Pancreas (tissue), 10 donors: Measurements from ENCODE around the gene MYL2. TPM values are rescaled to one million over a fixed set of nuclear protein-coding genes. Genes with fewer than 3 reads are reported as not detected.

Experiments
- ATAC-seq, 4 donors: fragments of 200-7000 bp; cut with Tn5 transposase; one replicate each; pipeline versions ENCODE4 v1.8.0 to v1.9.1; 2020; ENCODE audit warnings: mild to moderate bottlenecking in 4 of 4, moderate library complexity in 4 of 4
- DNase-seq, 6 donors: peaks; one replicate each; pipeline ENCODE4 v3.0.0-alpha.2; 2020
- FAIRE-seq: peaks from 2 replicates; lab custom pipeline; 2012; peaks lifted over from hg19 to GRCh38; lab: Jason Lieb, UNC
- H3K27ac ChIP-seq, 4 donors: fragments of 200-600 bp; sonication (generic); 1 replicate in 3 of 4; 2 replicates in 1 of 4; pipeline versions ENCODE4 v1.5.0 to v1.8.0; 2020
- H3K27me3 ChIP-seq, 4 donors: fragments of 200-600 bp; one replicate each; pipeline ENCODE4 v1.8.0; 2021
- H3K36me3 ChIP-seq, 3 donors: fragments of 200-600 bp; sonication (generic) in 1 of 3; one replicate each; pipeline versions ENCODE4 v1.5.0 to v1.8.0; 2020 to 2021
- H3K4me1 ChIP-seq, 3 donors: fragments of 200-600 bp; one replicate each; pipeline ENCODE4 v1.8.0; 2021
- H3K4me3 ChIP-seq, 4 donors: fragments of 200-600 bp; sonication (generic) in 2 of 4; one replicate each; pipeline versions ENCODE4 v1.5.0 to v1.8.0; 2020 to 2021
- H3K9me3 ChIP-seq, 4 donors: fragments of 200-600 bp; one replicate each; pipeline ENCODE4 v1.8.0; 2021
- CTCF ChIP-seq, 4 donors: fragments of 200-600 bp; sonication (generic) in 3 of 4; IDR thresholded peaks; one replicate each; pipeline versions ENCODE4 v1.5.0 to v1.8.0; 2021; ENCODE audit warnings: antibody characterized with exemption in 4 of 4
- WGBS, 2 donors: extraction: QIAGEN DNeasy Blood & Tissue Kit; methylation state at CpG; one replicate each; pipeline ENCODE4 v1.1.7; 2013; 5-methylcytosine and 5-hydroxymethylcytosine counted together
- intact Hi-C, 3 donors: fragments of 100-400 bp; cut with DNase I; formaldehyde crosslinking; loops; one replicate each; pipeline versions ENCODE4 v1.11.1 to v1.14.2; 2022
- polyA plus RNA-seq, 2 donors: library from polyadenylated mRNA; stranded (reverse); fragments of 200-250 nt; gene quantifications; one replicate each; pipeline ENCODE4 v1.2.3, GENCODE V29; 2013
- total RNA-seq, 6 donors: library from RNA; stranded (reverse); fragmentation: NEBNext Ultra II Directional in 4 of 6; extraction: Animal tissue kit (Norgen Biotek cat#: 25700) in 4 of 6; gene quantifications; one replicate each; pipeline versions ENCODE4 v1.2.1 to v1.2.4, GENCODE V29; 2021 to 2023
- donor health status: healthy with polysubstance abuse.
- donor health status: DM: no; HTN: no; CAD: no; lungs with moderate emphysema.
- donor health status: DM: no; HTN: no; CAD: no.
- donor health status: control.
- donor health status: control.
- donor health status: Bipolar disorder and iron deficiency.
- donor health status: DM: yes; HTN: yes; CAD: no.
- donor health status: DM: no; HTN: no; CAD: no.
- donor health status: DM: no; HTN: no; CAD: no.
- donor health status: DM: yes; HTN: yes; CAD: no.

The MYL2 gene
- 10 to 100 TPM in 1 of 6 donors, not detected in 5; 12.0 TPM for total RNA-seq
- 1 to 10 TPM; 1.6 to 7.1 TPM for polyA plus RNA-seq

DNA sequence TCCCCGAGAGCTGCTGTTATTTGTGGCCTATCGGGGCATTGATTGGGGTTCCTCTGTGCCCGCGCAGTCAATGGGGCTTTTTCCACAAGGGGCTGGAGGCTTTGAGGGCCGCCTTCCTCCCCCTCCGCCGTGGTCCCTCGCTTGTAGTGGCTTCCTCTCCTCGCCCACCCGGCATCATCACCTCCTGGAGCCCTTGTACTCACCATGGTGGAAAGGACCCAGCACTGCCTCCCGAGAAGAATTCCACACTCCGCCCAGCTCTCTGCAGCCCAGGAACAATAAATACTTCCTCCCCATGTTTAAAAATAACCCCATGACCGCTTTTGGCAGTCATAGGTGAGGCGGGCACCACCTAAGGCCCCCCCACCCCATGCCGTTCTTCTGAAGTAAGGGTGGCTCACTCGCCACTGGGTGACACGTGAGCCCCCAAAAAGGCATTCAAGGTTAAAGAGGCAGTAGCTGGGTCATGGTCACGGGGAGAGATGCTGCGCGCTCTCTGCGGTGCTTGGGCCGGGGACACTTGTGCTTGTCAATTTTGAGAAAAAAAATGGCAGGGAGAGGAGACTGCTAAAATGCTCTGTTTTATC, at the start of gene MYL2:
Gene MYL2, minus strand, starts transcription at position 256 of the 587 bp plus-strand sequence. Its CDS starts 50 bp downstream, at position 206.
- Histone ChIP-seq H3K9me3 (no peaks in the 10 kb centered on the region), H3K4me3 (no peak within 1 kb of the TSS), H3K36me3 (no peaks in the 10 kb centered on the region), H3K27me3 (no peaks in the 10 kb centered on the region), H3K27ac (no peak within 1 kb of the TSS), H3K4me1 (no peaks in the 10 kb centered on the region)
- no peak for ATAC-seq
- DNase-seq, result no peak
- 53 to 62% methylated on average over 22 of the region's 22 CpGs for WGBS, 2 donors
- TF ChIP-seq CTCF (IDR thresholded peaks at IDR 0.05), result no peak
- intact Hi-C loops, result no loop called here
- no peak for FAIRE-seq

DNA sequence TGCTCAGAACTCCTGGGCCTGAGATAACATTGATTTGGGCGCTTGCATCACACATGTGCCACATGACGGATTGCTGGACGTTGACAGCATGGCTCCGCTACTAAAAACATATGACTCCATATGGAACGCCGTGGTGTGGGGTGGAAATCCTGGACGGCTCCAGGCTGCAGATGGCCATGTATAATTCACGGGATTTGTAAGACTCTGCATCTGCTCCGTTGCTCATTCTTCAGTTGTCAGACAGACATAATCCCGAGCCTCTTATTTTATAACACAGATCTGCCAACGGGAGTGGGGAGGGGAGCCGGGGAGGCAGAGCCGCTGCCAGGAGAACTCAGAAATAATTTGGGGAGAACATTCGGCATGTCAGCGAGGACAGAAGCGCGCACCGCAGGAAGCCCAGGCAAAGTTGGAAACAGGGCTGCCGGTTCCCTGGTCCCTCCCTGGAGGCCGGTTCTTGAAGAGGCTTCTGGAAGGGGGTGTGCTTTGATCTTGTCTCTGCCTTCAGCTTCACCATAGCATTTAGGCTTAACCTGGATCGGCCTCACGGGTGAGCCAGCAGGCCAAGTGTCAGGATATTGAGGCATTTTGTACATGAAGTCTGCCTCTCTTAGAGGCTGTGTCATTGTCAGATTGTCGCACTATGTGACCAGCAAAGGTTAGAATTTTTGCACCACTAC, 45.8 kb upstream of the MYL2 start:
- FAIRE-seq (no peak), ATAC-seq (no peak), DNase-seq (no peak)
- Histone ChIP-seq H3K4me1 (no peaks in the 10 kb centered on the region), H3K36me3 (no peaks in the 10 kb centered on the region), H3K9me3 (no peaks in the 10 kb centered on the region), H3K27ac (no peak overlapping the region), H3K27me3 (no peaks in the 10 kb centered on the region), H3K4me3 (no peak overlapping the region)
- intact Hi-C loops, result no loop called here
- WGBS, 2 donors, result 64 to 66% methylated on average over 23 of the region's 23 CpGs
- no peak for TF ChIP-seq CTCF (IDR thresholded peaks at IDR 0.05)

GRCh38 chr12:110965574-110965973, 45.2 kb upstream of the MYL2 start:
- no peak for FAIRE-seq
- intact Hi-C loops, result no loop called here
- no peaks in the 10 kb centered on the region for H3K4me1 ChIP-seq
- no peaks in the 10 kb centered on the region for H3K27me3 ChIP-seq
- no peak for DNase-seq
- WGBS, 2 donors, result 66 to 68% methylated on average over 12 of the region's 12 CpGs
- no peaks in the 10 kb centered on the region for H3K9me3 ChIP-seq
- H3K36me3 ChIP-seq, result no peaks in the 10 kb centered on the region
- ATAC-seq, result no peak
- H3K4me3 ChIP-seq, result no peak overlapping the region
- H3K27ac ChIP-seq, result no peak overlapping the region
- no peak for TF ChIP-seq CTCF (IDR thresholded peaks at IDR 0.05)

GRCh38 chr12:110960795-110961194, 40.4 kb upstream of the MYL2 start:
- H3K9me3 ChIP-seq, result no peaks in the 10 kb centered on the region
- H3K4me1 ChIP-seq, result no peaks in the 10 kb centered on the region
- intact Hi-C loops, result no loop called here
- no peaks in the 10 kb centered on the region for H3K27me3 ChIP-seq
- H3K36me3 ChIP-seq, result no peaks in the 10 kb centered on the region
- no peak for TF ChIP-seq CTCF (IDR thresholded peaks at IDR 0.05)
- ATAC-seq (no peak), DNase-seq (no peak), FAIRE-seq (no peak)
- no peak overlapping the region for H3K4me3 ChIP-seq
- WGBS, 2 donors, result 70 to 83% methylated on average over 2 of the region's 2 CpGs
- no peak overlapping the region for H3K27ac ChIP-seq

DNA sequence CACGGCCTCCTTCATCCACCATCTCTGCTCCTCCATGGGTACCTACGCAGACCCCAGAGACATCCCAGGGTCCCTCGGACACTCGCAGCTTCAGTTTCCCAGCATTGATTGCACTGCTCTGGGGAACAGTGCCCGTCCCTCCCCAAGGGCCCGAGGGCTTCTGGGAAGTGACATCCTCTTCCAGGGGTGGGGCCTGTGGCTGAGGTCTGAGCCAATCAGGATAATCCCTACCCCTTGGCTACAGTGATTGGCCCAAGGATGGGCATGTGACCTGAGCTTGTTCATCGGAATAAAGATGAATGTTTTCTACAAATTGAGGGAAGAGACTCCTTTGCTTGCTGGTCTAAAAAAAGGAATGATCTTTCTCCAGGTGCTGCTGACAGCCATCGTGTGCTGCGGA, 37.3 kb upstream of the MYL2 start:
- WGBS, 2 donors, result 78 to 84% methylated on average over 9 of the region's 9 CpGs
- FAIRE-seq, result no peak
- no peak overlapping the region for H3K4me3 ChIP-seq
- H3K27ac ChIP-seq, result no peak overlapping the region
- no peaks in the 10 kb centered on the region for H3K36me3 ChIP-seq
- H3K9me3 ChIP-seq, result no peaks in the 10 kb centered on the region
- DNase-seq, result no peak
- TF ChIP-seq CTCF (IDR thresholded peaks at IDR 0.05), result no peak
- intact Hi-C loops, result no loop called here
- ATAC-seq, result no peak
- no peaks in the 10 kb centered on the region for H3K27me3 ChIP-seq
- no peaks in the 10 kb centered on the region for H3K4me1 ChIP-seq
